B cell (primary cell): ENCODE results near the gene ARHGEF4. TPM values are rescaled to one million over a fixed set of nuclear protein-coding genes. Genes with fewer than 3 reads are reported as not detected.

Source experiments
- ATAC-seq: fragments of 200-7000 bp; cut with Tn5 transposase; one replicate; pipeline ENCODE4 v1.10.0; 2021; ENCODE audit warnings: low read depth, mild to moderate bottlenecking, moderate number of reproducible peaks, moderate library complexity
- CTCF ChIA-PET: fragments of 350-600 bp; sonication (Branson Sonifier 250); formaldehyde crosslinking; loops from one replicate; lab custom pipeline; 2021; ENCODE audit warnings: antibody characterized with exemption, inconsistent platforms; lab: Charles Lee
- POLR2A ChIA-PET: fragments of 350-600 bp; sonication (Branson Sonifier 250); formaldehyde crosslinking; loops from one replicate; lab custom pipeline; 2021; ENCODE audit warnings: antibody characterized with exemption; lab: Charles Lee
- DNase-seq: peaks from one replicate; pipeline ENCODE4 v3.0.0; 2013
- H2AFZ ChIP-seq: 2 replicates; pipeline ENCODE4 v1.6.1; 2012; ENCODE audit warnings: mild to moderate bottlenecking, low read depth, low read length; ENCODE audit not compliant: insufficient read depth, poor library complexity, severe bottlenecking
- H3K27ac ChIP-seq, 2 donors: 1 replicate in 1 of 2; 2 replicates in 1 of 2; pipeline ENCODE4 v1.5.1; 2012 to 2013; ENCODE audit warnings: low read length in 2 of 2, mild to moderate bottlenecking in 2 of 2, moderate library complexity in 1 of 2
- H3K27me3 ChIP-seq, 4 experiments: fragments of 200-600 bp in 1 of 4; sonication (generic) in 1 of 4; replicated peaks in 1 of 4; 1 replicate in 2 of 4; 2 replicates in 2 of 4; pipeline versions ENCODE4 v1.6.1 to v1.7.0; 2013 to 2016; ENCODE audit warnings: low read length in 3 of 4, mild to moderate bottlenecking in 2 of 4, mixed read lengths in 1 of 4, moderate library complexity in 1 of 4; ENCODE audit not compliant: insufficient read depth in 4 of 4, control insufficient read depth in 3 of 4; ENCODE audit errors: control extremely low read depth in 1 of 4
- H3K36me3 ChIP-seq, 2 experiments: replicated peaks in 1 of 2; 1 replicate in 1 of 2; 2 replicates in 1 of 2; pipeline versions ENCODE4 v1.6.1 to v1.7.1; 2013; ENCODE audit warnings: low read length in 1 of 2; ENCODE audit not compliant: insufficient read depth in 2 of 2, control insufficient read depth in 1 of 2; ENCODE audit errors: control extremely low read depth in 1 of 2, extremely low read depth in 1 of 2
- H3K4me1 ChIP-seq, 2 donors: fragments of 200-600 bp in 1 of 2; sonication (generic) in 1 of 2; 1 replicate in 1 of 2; 2 replicates in 1 of 2; pipeline versions ENCODE4 v1.5.1 to v1.6.1; 2013 to 2017; ENCODE audit warnings: low read length in 2 of 2; ENCODE audit not compliant: control insufficient read depth in 2 of 2, insufficient read depth in 2 of 2
- H3K4me2 ChIP-seq: replicated peaks from 2 replicates; pipeline ENCODE3; 2012; ENCODE audit warnings: mild to moderate bottlenecking, low read depth, low read length; ENCODE audit not compliant: poor library complexity, severe bottlenecking
- H3K4me3 ChIP-seq, 5 experiments: fragments of 200-600 bp in 1 of 5; sonication (generic) in 1 of 5; 1 replicate in 3 of 5; 2 replicates in 2 of 5; pipeline versions ENCODE4 v1.5.1 to v1.7.0; 2011 to 2016; ENCODE audit warnings: low read length in 4 of 5, mild to moderate bottlenecking in 4 of 5, low read depth in 2 of 5, control low read depth in 1 of 5, moderate library complexity in 1 of 5; ENCODE audit not compliant: insufficient read depth in 1 of 5; ENCODE audit errors: control extremely low read depth in 1 of 5, extremely low read depth in 1 of 5
- H3K79me2 ChIP-seq: fragments of 200-600 bp; sonication (generic); one replicate; pipeline ENCODE4 v1.6.0; 2016; ENCODE audit warnings: low read length; ENCODE audit not compliant: control insufficient read depth, insufficient read depth
- H3K9ac ChIP-seq: fragments of 200-600 bp; sonication (generic); 2 replicates; pipeline ENCODE4 v1.6.1; 2017; ENCODE audit warnings: mild to moderate bottlenecking, low read length, moderate library complexity
- H3K9me3 ChIP-seq, 3 donors: one replicate each; pipeline versions ENCODE4 v1.6.1 to v1.7.1; 2013; ENCODE audit warnings: low read length in 2 of 3; ENCODE audit not compliant: control insufficient read depth in 2 of 3, insufficient read depth in 1 of 3; ENCODE audit errors: control extremely low read depth in 1 of 3
- H4K20me1 ChIP-seq: 2 replicates; pipeline ENCODE4 v1.6.0; 2012; ENCODE audit warnings: mild to moderate bottlenecking, low read length; ENCODE audit not compliant: insufficient read depth, control insufficient read depth, poor library complexity, severe bottlenecking
- H3K27ac Mint-ChIP-seq: one replicate; pipeline ENCODE4 v1.8.0; 2021; ENCODE audit warnings: mixed read lengths
- H3K27me3 Mint-ChIP-seq: one replicate; pipeline ENCODE4 v1.8.0; 2021; ENCODE audit warnings: mixed read lengths
- H3K4me1 Mint-ChIP-seq: one replicate; pipeline ENCODE4 v1.8.0; 2021; ENCODE audit warnings: mixed read lengths
- H3K4me3 Mint-ChIP-seq: one replicate; pipeline ENCODE4 v1.8.0; 2021; ENCODE audit warnings: mixed read lengths
- H3K9me3 Mint-ChIP-seq: one replicate; pipeline ENCODE4 v1.8.0; 2022; ENCODE audit warnings: mixed read lengths; ENCODE audit not compliant: insufficient read depth
- CTCF ChIP-seq: fragments of 200-600 bp; IDR thresholded peaks from one replicate; pipeline ENCODE4 v1.8.0; 2022; ENCODE audit warnings: antibody characterized with exemption, mild to moderate bottlenecking
- EZH2 ChIP-seq: IDR thresholded peaks from 2 replicates; pipeline ENCODE4 v1.6.1; 2012; ENCODE audit warnings: borderline replicate concordance, low read depth, mild to moderate bottlenecking, moderate library complexity, low read length; ENCODE audit not compliant: insufficient read depth, poor library complexity, severe bottlenecking
- WGBS: methylation state at CpG from one replicate; pipeline ENCODE4 v1.1.5; 2013; ENCODE audit warnings: missing lambda C conversion rate; ENCODE audit not compliant: insufficient coverage; 5-methylcytosine and 5-hydroxymethylcytosine counted together
- intact Hi-C: fragments of 100-400 bp; cut with micrococcal nuclease; formaldehyde crosslinking; loops from one replicate; pipeline ENCODE4 v1.10.0; 2022
- polyA plus RNA-seq: library from polyadenylated mRNA; depleted of rRNA; stranded (reverse); fragments of >200 nt; gene quantifications from 2 replicates; pipeline ENCODE4 v1.2.3, GENCODE V29; 2012
- total RNA-seq, 2 donors: library from RNA; stranded (reverse); fragments of 120-200 nt in 1 of 2; gene quantifications; 1 replicate in 1 of 2; 2 replicates in 1 of 2; pipeline versions ENCODE4 v1.2.3 to v1.2.4, GENCODE V29; 2013 to 2022

ARHGEF4 gene
- total and polyA plus RNA-seq, 2 donors (not counting 1 experiment from before 2014, with no cell fraction given), result 2.1 TPM; not detected in 1

DNA sequence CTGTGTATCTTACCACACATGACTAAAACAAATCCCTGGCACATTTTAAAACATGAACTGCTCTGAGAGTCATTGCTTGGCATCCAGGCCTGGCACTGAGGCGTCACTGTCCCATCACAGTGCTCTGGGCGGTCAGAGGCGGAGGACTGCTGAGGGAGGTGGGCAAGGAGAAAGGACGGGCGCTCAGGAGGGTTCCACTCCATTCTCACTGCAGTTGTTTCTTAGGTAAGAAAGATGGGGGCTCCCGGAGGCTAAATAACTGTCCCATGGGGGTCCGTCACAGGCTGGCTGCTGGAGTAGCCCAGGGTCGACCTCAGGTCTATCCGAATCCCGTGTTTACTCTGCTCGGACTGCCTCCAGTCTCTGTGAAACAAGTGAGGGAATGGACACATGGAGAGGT, 139.0 kb downstream of the ARHGEF4 start:
- Histone ChIP-seq H3K4me1 (no peaks in the 10 kb centered on the region), H3K27me3 (peaks cover 0 to 4% (median 0%) of the 10 kb centered on the region in 4 experiments), H3K9ac (no peak overlapping the region), H3K4me2 (no peak overlapping the region), H3K9me3 (peaks cover 0 to 13% (median 8%) of the 10 kb centered on the region in 3 donors), H3K79me2 (no peaks in the 10 kb centered on the region), H3K27ac (no peak overlapping the region), H3K4me3 (no peak overlapping the region), H3K36me3 (no peaks in the 10 kb centered on the region), H2AFZ (no peak overlapping the region), H4K20me1 (no peaks in the 10 kb centered on the region)
- WGBS, result 90% methylated on average over 11 of the region's 11 CpGs
- Mint-ChIP-seq H3K4me1 (no peaks in the 10 kb centered on the region), H3K4me3 (no peak overlapping the region), H3K9me3 (no peaks in the 10 kb centered on the region), H3K27ac (no peak overlapping the region), H3K27me3 (no peaks in the 10 kb centered on the region)
- TF ChIP-seq EZH2 (no peak), CTCF (no peak)
- ChIA-PET CTCF (no interaction called here), POLR2A (no interaction called here)
- no peak for ATAC-seq
- DNase-seq, result no peak
- intact Hi-C loops, result no loop called here

GRCh38 chr2:130976591-130977237, 140.0 kb downstream of the ARHGEF4 start:
- Histone ChIP-seq H3K36me3 (no peaks in the 10 kb centered on the region), H3K4me3 (no peak overlapping the region), H3K4me1 (no peaks in the 10 kb centered on the region), H3K27me3 (peaks cover 0 to 4% (median 0%) of the 10 kb centered on the region in 4 experiments), H3K4me2 (no peak overlapping the region), H3K79me2 (no peaks in the 10 kb centered on the region), H3K27ac (no peak overlapping the region), H3K9me3 (peaks cover 0 to 13% (median 8%) of the 10 kb centered on the region in 3 donors), H2AFZ (no peak overlapping the region), H3K9ac (no peak overlapping the region), H4K20me1 (no peaks in the 10 kb centered on the region)
- intact Hi-C loops, result no loop called here
- Mint-ChIP-seq H3K9me3 (no peaks in the 10 kb centered on the region), H3K27ac (no peak overlapping the region), H3K4me3 (no peak overlapping the region), H3K27me3 (no peaks in the 10 kb centered on the region), H3K4me1 (no peaks in the 10 kb centered on the region)
- WGBS, result 90% methylated on average over 9 of the region's 10 CpGs
- POLR2A ChIA-PET, result no interaction called here
- ATAC-seq, result no peak
- no peak for DNase-seq
- CTCF ChIA-PET, result no interaction called here
- TF ChIP-seq EZH2 (no peak), CTCF (no peak)
